GM23248 (cell line): Measurements from ENCODE around the gene EDDM13. TPM values are rescaled to one million over a fixed set of nuclear protein-coding genes. Genes with fewer than 3 reads are reported as not detected.
"Not testable (repeated sequence)": the region's sequence is repeated elsewhere in the genome, so short reads cannot be mapped to it uniquely, and the experiment has no call there.

ENCODE experiments used
- DNase-seq: peaks from one replicate; pipeline ENCODE4 v3.0.0-alpha.2; 2015
- H2AFZ ChIP-seq: fragments of 200-600 bp; sonication (generic); 2 replicates; pipeline ENCODE4 v1.6.1; 2016; ENCODE audit warnings: antibody characterized with exemption
- H3F3A ChIP-seq: fragments of 200-600 bp; sonication (generic); 2 replicates; pipeline ENCODE4 v1.6.1; 2016; ENCODE audit warnings: mild to moderate bottlenecking, antibody characterized with exemption, mixed run types; ENCODE audit not compliant: insufficient read depth
- H3K27ac ChIP-seq: fragments of 200-600 bp; sonication (generic); 2 replicates; pipeline ENCODE4 v1.5.1; 2016; ENCODE audit warnings: mild to moderate bottlenecking
- H3K27me3 ChIP-seq: fragments of 200-600 bp; sonication (generic); replicated peaks from 2 replicates; pipeline ENCODE4 v1.6.1; 2016; ENCODE audit warnings: mild to moderate bottlenecking; ENCODE audit not compliant: insufficient read depth
- H3K36me3 ChIP-seq: fragments of 200-600 bp; sonication (generic); 2 replicates; pipeline ENCODE4 v1.6.1; 2016; ENCODE audit warnings: low read depth, mild to moderate bottlenecking
- H3K4me1 ChIP-seq: fragments of 200-600 bp; sonication (generic); 2 replicates; pipeline ENCODE4 v1.6.1; 2016; ENCODE audit warnings: mild to moderate bottlenecking; ENCODE audit not compliant: insufficient read depth
- H3K4me2 ChIP-seq: fragments of 200-600 bp; sonication (generic); one replicate; pipeline ENCODE4 v1.6.1; 2016; ENCODE audit warnings: mild to moderate bottlenecking; ENCODE audit not compliant: unreplicated experiment
- H3K4me3 ChIP-seq: fragments of 200-600 bp; sonication (generic); 2 replicates; pipeline ENCODE4 v1.5.1; 2016; ENCODE audit warnings: mild to moderate bottlenecking
- H3K79me2 ChIP-seq: fragments of 200-600 bp; sonication (generic); 2 replicates; pipeline ENCODE4 v1.6.1; 2016; ENCODE audit warnings: mild to moderate bottlenecking; ENCODE audit not compliant: insufficient read depth
- H3K9ac ChIP-seq: fragments of 200-600 bp; sonication (generic); 2 replicates; pipeline ENCODE4 v1.6.1; 2016; ENCODE audit warnings: mild to moderate bottlenecking
- H3K9me2 ChIP-seq: fragments of 200-600 bp; sonication (generic); 2 replicates; pipeline ENCODE4 v1.6.1; 2016; ENCODE audit warnings: mixed run types, mild to moderate bottlenecking, moderate library complexity; ENCODE audit not compliant: insufficient read depth
- H3K9me3 ChIP-seq: fragments of 200-600 bp; sonication (generic); one replicate; pipeline ENCODE4 v1.6.1; 2017; ENCODE audit warnings: low read depth
- H4K20me1 ChIP-seq: fragments of 200-600 bp; sonication (generic); 2 replicates; pipeline ENCODE4 v1.6.0; 2016; ENCODE audit not compliant: insufficient read depth
- EZH2 ChIP-seq: fragments of 200-600 bp; sonication (generic); IDR thresholded peaks from 2 replicates; pipeline ENCODE4 v1.6.1; 2018; ENCODE audit warnings: antibody characterized with exemption, mild to moderate bottlenecking; ENCODE audit not compliant: insufficient read depth, poor library complexity, severe bottlenecking
- EZH2phosphoT487 ChIP-seq: fragments of 200-600 bp; sonication (generic); IDR thresholded peaks from 2 replicates; pipeline ENCODE4 v1.6.1; 2018; ENCODE audit warnings: antibody characterized with exemption, moderate library complexity, mild to moderate bottlenecking, low read depth; ENCODE audit not compliant: insufficient read depth
- WGBS, 2 experiments: methylation state at CpG; one replicate each; pipeline ENCODE4 v1.1.6; 2015 to 2017; ENCODE audit warnings: low lambda C conversion rate in 2 of 2, low coverage in 1 of 2; ENCODE audit errors: missing lambda C conversion rate in 2 of 2; 5-methylcytosine and 5-hydroxymethylcytosine counted together
- in situ Hi-C: fragments of 300-500 bp; cut with MboI; formaldehyde crosslinking; loops from 2 replicates; pipeline ENCODE4 v1.15.0; 2020
- polyA plus RNA-seq: library from polyadenylated mRNA; unstranded; fragments of >200 nt; fragmentation: Nextera tagmentation; extraction: Ambion mirVana; gene quantifications from 2 replicates; pipeline ENCODE4 v1.2.1, GENCODE V29; 2016
- total RNA-seq: library from RNA; depleted of rRNA; stranded (reverse); fragments of >200 nt; shearing (Covaris generic); gene quantifications from 2 replicates; pipeline ENCODE4 v1.2.3, GENCODE V29; 2014; rRNA removed

EDDM13 gene
- total RNA-seq: not detected in 2 replicates
- polyA plus RNA-seq: not detected in 2 replicates

DNA sequence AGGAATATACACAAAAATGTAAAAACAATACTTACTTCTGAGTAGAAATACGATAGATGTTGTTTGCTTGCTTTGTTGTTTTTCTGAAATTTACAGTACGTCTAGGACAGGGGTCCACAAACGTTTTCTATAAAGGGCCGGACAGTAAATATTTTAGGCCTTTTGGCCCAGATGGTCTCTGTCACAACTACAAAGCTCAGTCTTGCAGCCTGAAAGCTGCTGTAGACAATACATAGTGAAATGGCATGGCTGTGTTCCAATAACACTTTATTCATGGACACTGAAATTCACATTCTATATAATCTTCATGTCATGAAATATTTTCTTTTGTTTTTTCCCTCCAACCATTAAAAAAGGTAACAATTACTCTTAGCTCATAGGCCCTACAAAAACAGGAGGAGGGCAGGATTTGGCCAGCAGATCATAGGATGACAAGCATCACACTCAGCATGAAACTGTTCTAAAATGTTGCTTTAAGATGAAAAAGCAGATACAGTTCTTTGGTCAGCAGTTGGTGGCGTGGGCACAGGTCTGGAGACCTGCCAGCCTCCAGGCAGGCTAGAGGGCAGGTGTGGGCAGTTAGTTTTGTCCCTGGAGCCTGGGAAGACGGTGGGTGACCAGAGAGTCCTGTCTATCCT, at the start of gene EDDM13:
Gene EDDM13 (plus strand): TSS at position 588 of the 638 bp plus-strand sequence. CDS start 87 bp downstream, outside the sequence.
- no peaks in the 10 kb centered on the region for H3K79me2 ChIP-seq
- H3F3A ChIP-seq: no peaks in the 10 kb centered on the region
- WGBS, 2 experiments: 90% methylated on average over 6 of the region's 6 CpGs
- no peak within 1 kb of the TSS for H3K9ac ChIP-seq
- peaks cover 4% of the 10 kb centered on the region; the same call in 1 of the 2 replicates for H3K36me3 ChIP-seq
- DNase-seq: no peak
- no peak within 1 kb of the TSS for H3K4me3 ChIP-seq
- in situ Hi-C loops: no loop called here
- no peak within 1 kb of the TSS for H3K27ac ChIP-seq
- no peaks in the 10 kb centered on the region for H3K9me3 ChIP-seq
- H3K4me2 ChIP-seq: no peak within 1 kb of the TSS
- no peaks in the 10 kb centered on the region for H4K20me1 ChIP-seq
- H2AFZ ChIP-seq: no peak within 1 kb of the TSS
- no peaks in the 10 kb centered on the region for H3K27me3 ChIP-seq
- TF ChIP-seq EZH2 (no peak), EZH2phosphoT487 (no peak)
- no peaks in the 10 kb centered on the region for H3K9me2 ChIP-seq
- H3K4me1 ChIP-seq: no peaks in the 10 kb centered on the region

DNA sequence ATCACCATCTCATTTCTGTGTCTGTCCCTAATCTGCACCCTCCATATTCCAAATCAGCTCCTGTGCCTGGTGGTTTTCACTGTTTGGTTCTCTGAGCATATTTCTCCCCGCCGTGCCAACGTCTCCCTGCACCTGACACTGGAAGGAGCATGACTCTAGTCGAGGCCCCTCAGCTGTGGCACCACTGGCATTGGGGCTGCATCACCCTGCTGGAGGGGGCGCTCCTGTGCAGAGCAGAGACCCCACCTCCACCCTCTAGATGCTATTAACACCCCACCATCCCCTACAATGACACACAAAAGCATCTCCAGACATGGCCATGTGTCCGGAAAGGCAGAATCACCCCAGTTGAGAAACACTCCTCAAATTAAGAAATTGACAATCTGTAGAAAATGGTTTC, 49.6 kb upstream of the EDDM13 start:
- Histone ChIP-seq H3K9ac (no peak overlapping the region), H4K20me1 (no peaks in the 10 kb centered on the region), H3K4me1 (no peaks in the 10 kb centered on the region), H3K9me2 (no peaks in the 10 kb centered on the region), H3K4me2 (no peak overlapping the region), H3K79me2 (no peaks in the 10 kb centered on the region), H3K4me3 (no peak overlapping the region), H3K27me3 (no peaks in the 10 kb centered on the region), H3K9me3 (no peaks in the 10 kb centered on the region), H3F3A (no peaks in the 10 kb centered on the region), H2AFZ (no peak overlapping the region), H3K27ac (no peak overlapping the region), H3K36me3 (no peaks in the 10 kb centered on the region)
- in situ Hi-C loops: no loop called here
- DNase-seq: no peak
- TF ChIP-seq EZH2: no peak
- no peak for TF ChIP-seq EZH2phosphoT487
- 61 to 69% methylated on average over 5 to 6 of the region's 6 CpGs for WGBS, 2 experiments

- TF ChIP-seq EZH2: no peak
- no peak for TF ChIP-seq EZH2phosphoT487
- in situ Hi-C loops: no loop called here
- Histone ChIP-seq H3K9ac (no peak overlapping the region), H3K27me3 (no peaks in the 10 kb centered on the region), H3F3A (no peaks in the 10 kb centered on the region), H2AFZ (no peak overlapping the region), H3K4me1 (no peaks in the 10 kb centered on the region), H3K36me3 (no peaks in the 10 kb centered on the region), H3K79me2 (no peaks in the 10 kb centered on the region), H4K20me1 (no peaks in the 10 kb centered on the region), H3K9me3 (no peaks in the 10 kb centered on the region), H3K4me2 (no peak overlapping the region), H3K4me3 (no peak overlapping the region), H3K27ac (no peak overlapping the region), H3K9me2 (no peaks in the 10 kb centered on the region)
- DNase-seq: no peak
- 56 to 69% methylated on average over 9 of the region's 9 CpGs for WGBS, 2 experiments
Measured at GRCh38 chr19:56223481-56223880, 49.1 kb upstream of the EDDM13 start.

DNA sequence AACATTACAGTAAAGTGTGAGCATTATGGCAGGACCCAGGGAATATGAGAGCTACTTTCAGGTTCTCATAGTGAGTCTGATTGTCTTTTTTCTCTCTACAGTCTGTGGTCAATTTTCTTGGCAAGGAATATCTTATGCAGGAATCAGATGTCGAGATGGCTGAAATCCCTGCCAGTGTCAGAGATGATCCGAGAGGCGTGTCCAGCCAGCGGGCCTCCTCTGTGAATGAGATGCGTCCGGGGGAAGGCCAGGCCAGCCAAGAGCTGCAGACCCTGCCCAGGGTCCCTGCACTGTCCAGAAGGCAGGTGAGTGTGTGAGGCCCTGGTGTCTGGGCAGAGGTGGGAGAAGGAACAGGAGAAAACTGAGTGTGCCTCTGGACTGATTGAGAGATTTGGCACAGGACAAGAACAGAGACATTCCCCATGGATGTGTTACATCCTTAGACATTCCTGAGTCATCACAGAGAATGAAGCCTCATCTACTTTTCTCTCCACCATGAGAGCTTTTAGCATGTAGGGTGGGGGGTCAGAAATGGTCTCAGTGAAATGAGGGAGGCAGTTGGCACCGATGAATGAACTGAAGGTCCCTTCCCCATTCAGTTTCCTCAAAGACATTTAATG, 27.3 kb upstream of the EDDM13 start:
- H3K79me2 ChIP-seq: no peaks in the 10 kb centered on the region
- H3K9me3 ChIP-seq: no peaks in the 10 kb centered on the region
- no peak for TF ChIP-seq EZH2
- TF ChIP-seq EZH2phosphoT487: no peak
- no peaks in the 10 kb centered on the region for H4K20me1 ChIP-seq
- in situ Hi-C loops: no loop called here
- no peak overlapping the region for H2AFZ ChIP-seq
- H3K27ac ChIP-seq: no peak overlapping the region
- H3K4me2 ChIP-seq: no peak overlapping the region
- no peaks in the 10 kb centered on the region for H3K27me3 ChIP-seq
- H3K9ac ChIP-seq: no peak overlapping the region
- peak; percentile 69 for DNase-seq
- H3F3A ChIP-seq: 0 out of 2 replicates have a peak, but pooled peaks cover 4% of the 10 kb centered on the region
- no peak overlapping the region for H3K4me3 ChIP-seq
- H3K36me3 ChIP-seq: no peaks in the 10 kb centered on the region
- H3K9me2 ChIP-seq: no peaks in the 10 kb centered on the region
- WGBS, 2 experiments: 74 to 76% methylated on average over 7 of the region's 7 CpGs
- peaks cover 10% of the 10 kb centered on the region for H3K4me1 ChIP-seq

DNA sequence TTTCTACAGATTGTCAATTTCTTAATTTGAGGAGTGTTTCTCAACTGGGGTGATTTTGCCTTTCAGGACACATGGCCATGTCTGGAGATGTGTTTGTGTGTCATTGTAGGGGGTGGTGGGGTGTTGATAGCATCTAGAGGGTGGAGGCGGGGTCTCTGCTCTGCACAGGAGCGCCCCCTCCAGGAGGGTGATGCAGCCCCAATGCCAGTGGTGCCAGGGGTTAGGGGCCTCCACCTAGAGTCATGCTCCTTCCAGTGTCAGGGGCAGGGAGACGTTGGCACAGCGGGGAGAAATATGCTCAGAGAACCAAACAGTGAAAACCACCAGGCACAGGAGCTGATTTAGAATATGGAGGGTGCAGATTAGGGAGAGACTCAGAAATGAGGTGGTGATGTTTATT, 26.8 kb upstream of the EDDM13 start:
- H3K4me1 ChIP-seq, H3K27me3 ChIP-seq, H3K4me3 ChIP-seq, H3K9ac ChIP-seq, H3K27ac ChIP-seq, H3K36me3 ChIP-seq, H3K9me2 ChIP-seq, H3K9me3 ChIP-seq, in situ Hi-C loops, H3K79me2 ChIP-seq, H2AFZ ChIP-seq, H4K20me1 ChIP-seq, H3F3A ChIP-seq, H3K4me2 ChIP-seq: not testable (repeated sequence)
- WGBS, 2 experiments: 30 to 40% methylated on average over 2 to 4 of the region's 4 CpGs
- DNase-seq: peak; percentile 1

DNA sequence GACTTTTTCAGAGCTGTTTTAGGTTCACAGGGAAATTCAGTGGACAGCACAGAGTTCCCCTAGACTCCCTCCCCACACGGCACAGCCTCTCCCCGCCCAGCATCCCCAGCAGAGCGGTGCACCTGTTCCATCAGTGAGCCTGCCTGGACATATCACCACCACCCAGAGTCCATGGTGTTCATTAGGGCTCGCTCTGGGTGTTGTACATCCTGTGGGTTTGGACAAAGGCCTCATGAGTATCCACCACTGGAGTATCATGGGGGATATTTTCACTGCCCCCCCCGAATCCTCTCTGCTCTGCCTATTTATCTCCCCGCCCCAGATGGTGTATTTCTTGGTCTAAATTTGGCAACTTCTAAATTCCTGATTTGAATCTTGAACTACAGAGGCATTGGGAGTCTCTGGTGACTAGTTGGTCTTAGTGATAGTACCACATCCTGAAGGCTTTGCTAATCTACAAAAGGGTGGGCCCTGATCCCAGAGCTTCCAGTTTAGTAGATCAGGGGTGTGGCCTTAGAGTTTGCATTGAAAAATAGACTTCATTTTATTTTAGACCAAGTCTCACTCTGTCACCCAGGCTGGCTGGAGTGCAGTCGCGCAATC, 23.7 kb upstream of the EDDM13 start:
- H2AFZ ChIP-seq, in situ Hi-C loops, H3K79me2 ChIP-seq, H3K9me3 ChIP-seq, H3K9me2 ChIP-seq, H3K4me3 ChIP-seq, H3K36me3 ChIP-seq, DNase-seq, H3K9ac ChIP-seq, H4K20me1 ChIP-seq, H3K4me2 ChIP-seq, H3K27ac ChIP-seq, H3K4me1 ChIP-seq, H3K27me3 ChIP-seq, H3F3A ChIP-seq: not testable (repeated sequence)
- 86 to 91% methylated on average over 8 of the region's 8 CpGs for WGBS, 2 experiments
